ENCODE results near the gene SPHK2. TPM values are rescaled to one million over a fixed set of nuclear protein-coding genes. Genes with fewer than 3 reads are reported as not detected.

SPHK2 gene
- total RNA-seq, 2 experiments from 2014 or later = 22.3 to 22.9 TPM

- no peak for ATAC-seq
- CTCF ChIA-PET = no interaction called here
- intact Hi-C loops (cut with micrococcal nuclease) = no loop called here
Observed at GRCh38 chr19:48672994-48673393, 53.7 kb downstream of the SPHK2 start, which contains the start of gene NTN5. Gene NTN5, minus strand, starts transcription at chr19:48673017. Its CDS starts 2,031 bp downstream, at chr19:48670986.

GRCh38 chr19:48673436-48674100 is 54.3 kb downstream of the SPHK2 start:
- H3K9me3 Mint-ChIP-seq = peaks cover 4% of the 10 kb centered on the region
- no peak overlapping the region for H3K27ac Mint-ChIP-seq
- H3K4me3 Mint-ChIP-seq = no peak overlapping the region
- TF ChIP-seq CTCF (IDR thresholded peaks at IDR 0.05) = no peak
- H3K27me3 Mint-ChIP-seq = no peaks in the 10 kb centered on the region
- H3K36me3 Mint-ChIP-seq (ENCODE audit: low read depth) = peaks cover 2% of the 10 kb centered on the region
- POLR2A ChIA-PET = interaction anchor here (1.4 kb wide), 1 partner anchor 22 kb away, joined by 3 read pairs; the partner anchor contains the start of gene FUT2
- CTCF ChIA-PET = interaction anchor here (1.3 to 3.1 kb wide), 4 partner anchors 27 to 71 kb away, joined by 5 to 18 read pairs (median 16); partner anchors contain the start of genes CA11 and RASIP1
- no peak for DNase-seq
- no peak for ATAC-seq
- H3K4me1 Mint-ChIP-seq (ENCODE audit: low read depth) = peaks cover 3% of the 10 kb centered on the region
- intact Hi-C loops (cut with micrococcal nuclease) = no loop called here

More at GRCh38 chr19:48672994-48673393, 53.7 kb downstream of the SPHK2 start, which contains the start of gene NTN5:
- POLR2A ChIA-PET = interaction anchor here (1.4 kb wide), 1 partner anchor 23 kb away, joined by 3 read pairs; the partner anchor contains the start of gene FUT2
- Mint-ChIP-seq H3K27me3 (no peaks in the 10 kb centered on the region), H3K9me3 (peaks cover 4% of the 10 kb centered on the region), H3K27ac (no peak within 1 kb of the TSS), H3K4me1 (ENCODE audit: low read depth) (peaks cover 3% of the 10 kb centered on the region), H3K36me3 (ENCODE audit: low read depth) (peaks cover 2% of the 10 kb centered on the region), H3K4me3 (no peak within 1 kb of the TSS)
- TF ChIP-seq CTCF (IDR thresholded peaks at IDR 0.05) = no peak
- DNase-seq = no peak

- no peak for TF ChIP-seq CTCF (IDR thresholded peaks at IDR 0.05)
- no peaks in the 10 kb centered on the region for H3K27me3 Mint-ChIP-seq
- intact Hi-C loops (cut with micrococcal nuclease) = no loop called here
- peaks cover 4% of the 10 kb centered on the region for H3K9me3 Mint-ChIP-seq
- H3K4me1 Mint-ChIP-seq (ENCODE audit: low read depth) = peaks cover 3% of the 10 kb centered on the region
- peaks cover 2% of the 10 kb centered on the region for H3K36me3 Mint-ChIP-seq (ENCODE audit: low read depth)
- no peak for ATAC-seq
- no peak overlapping the region for H3K4me3 Mint-ChIP-seq
- DNase-seq = no peak
- POLR2A ChIA-PET = interaction anchor here (0.9 to 1.4 kb wide), 2 partner anchors 21 to 51 kb away, joined by 3 read pairs; partner anchors contain the start of gene FUT2
- CTCF ChIA-PET = interaction anchor here (0.6 to 3.1 kb wide), 17 partner anchors 8 to 298 kb away, joined by 3 to 18 read pairs (median 5); partner anchors contain the start of genes CA11 and RASIP1
- H3K27ac Mint-ChIP-seq = no peak overlapping the region
Observed at GRCh38 chr19:48674216-48674809, 55.0 kb downstream of the SPHK2 start.

- ATAC-seq = peak; percentile 99
- no peaks in the 10 kb centered on the region for H3K27me3 Mint-ChIP-seq
- no peak overlapping the region for H3K27ac Mint-ChIP-seq
- intact Hi-C loops (cut with micrococcal nuclease) = no loop called here
- peaks cover 3% of the 10 kb centered on the region for H3K4me1 Mint-ChIP-seq (ENCODE audit: low read depth)
- H3K9me3 Mint-ChIP-seq = no peaks in the 10 kb centered on the region
- no peaks in the 10 kb centered on the region for H3K36me3 Mint-ChIP-seq (ENCODE audit: low read depth)
- peak; percentile 75 for TF ChIP-seq CTCF (IDR thresholded peaks at IDR 0.05)
- ChIA-PET CTCF (interaction anchor here (0.6 to 3.1 kb wide), 29 partner anchors 8 to 297 kb away, joined by 3 to 18 read pairs (median 4); partner anchors contain the start of genes CA11 and RASIP1), POLR2A (interaction anchor here (0.6 to 0.9 kb wide), 2 partner anchors 52 to 142 kb away, joined by 3 to 4 read pairs; no protein-coding TSS in a partner anchor)
- no peak overlapping the region for H3K4me3 Mint-ChIP-seq
- peak; percentile 85 for DNase-seq
Observed at GRCh38 chr19:48674921-48675824, 55.9 kb downstream of the SPHK2 start.

All from activated CD8-positive, alpha-beta T cell treated with anti-CD3 and anti-CD28 coated beads for 36 hours (primary cell).